Right atrium auricular region (tissue), 2 donors: Measurements from ENCODE around the gene METRN. TPM values are rescaled to one million over a fixed set of nuclear protein-coding genes. Genes with fewer than 3 reads are reported as not detected.

Experiments used
- DNase-seq: peaks from one replicate; pipeline ENCODE4 v3.0.0-alpha.2; 2019; ENCODE audit warnings: low spot score
- H3K27ac ChIP-seq, 2 donors: fragments of 200-600 bp; sonication (generic); 1 replicate in 1 of 2; 2 replicates in 1 of 2; pipeline ENCODE4 v1.5.1; 2016 to 2019
- H3K27me3 ChIP-seq, 2 donors: fragments of 200-600 bp; sonication (generic); one replicate each; pipeline versions ENCODE4 v1.5.1 to v1.6.0; 2017 to 2019
- H3K36me3 ChIP-seq: fragments of 200-600 bp; sonication (generic); one replicate; pipeline ENCODE4 v1.5.1; 2016
- H3K4me1 ChIP-seq, 2 donors: fragments of 200-600 bp; sonication (generic); one replicate each; pipeline versions ENCODE4 v1.5.1 to v1.6.0; 2017 to 2019
- H3K4me3 ChIP-seq, 2 donors: fragments of 200-600 bp; sonication (generic); 1 replicate in 1 of 2; 2 replicates in 1 of 2; pipeline ENCODE4 v1.5.1; 2017 to 2019; ENCODE audit warnings: mild to moderate bottlenecking in 1 of 2, moderate library complexity in 1 of 2
- H3K9me3 ChIP-seq, 2 donors: fragments of 200-600 bp; sonication (generic); one replicate each; pipeline ENCODE4 v1.5.1; 2019
- CTCF ChIP-seq, 2 donors: fragments of 200-600 bp; sonication (generic); IDR thresholded peaks; one replicate each; pipeline ENCODE4 v1.5.1; 2019; ENCODE audit warnings: antibody characterized with exemption in 2 of 2
- total RNA-seq, 2 donors: library from RNA; depleted of rRNA; stranded (reverse); fragments of >200 nt; gene quantifications; one replicate each; pipeline ENCODE4 v1.1.0, GENCODE V29; 2016

METRN gene
- total RNA-seq, 2 donors from 2014 or later = 58.9 to 61.3 TPM

GRCh38 chr16:705431-706188 is 9.3 kb upstream of the METRN start, which contains the start of gene FBXL16:
FBXL16 (minus strand) TSS chr16:705801; CDS start chr16:697405, 8,396 bp downstream.
- H3K9me3 ChIP-seq = no peaks in the 10 kb centered on the region
- no peak within 1 kb of the TSS for H3K27ac ChIP-seq
- no peak for TF ChIP-seq CTCF (IDR thresholded peaks at IDR 0.05)
- peaks cover 12 to 61% of the 10 kb centered on the region in 2 donors for H3K27me3 ChIP-seq
- DNase-seq = no peak
- no peaks in the 10 kb centered on the region for H3K36me3 ChIP-seq
- H3K4me1 ChIP-seq = peaks cover 0 to 34% of the 10 kb centered on the region in 2 donors
- peak within 1 kb of the TSS in 1 of 2 donors; percentile 31 for H3K4me3 ChIP-seq

DNA sequence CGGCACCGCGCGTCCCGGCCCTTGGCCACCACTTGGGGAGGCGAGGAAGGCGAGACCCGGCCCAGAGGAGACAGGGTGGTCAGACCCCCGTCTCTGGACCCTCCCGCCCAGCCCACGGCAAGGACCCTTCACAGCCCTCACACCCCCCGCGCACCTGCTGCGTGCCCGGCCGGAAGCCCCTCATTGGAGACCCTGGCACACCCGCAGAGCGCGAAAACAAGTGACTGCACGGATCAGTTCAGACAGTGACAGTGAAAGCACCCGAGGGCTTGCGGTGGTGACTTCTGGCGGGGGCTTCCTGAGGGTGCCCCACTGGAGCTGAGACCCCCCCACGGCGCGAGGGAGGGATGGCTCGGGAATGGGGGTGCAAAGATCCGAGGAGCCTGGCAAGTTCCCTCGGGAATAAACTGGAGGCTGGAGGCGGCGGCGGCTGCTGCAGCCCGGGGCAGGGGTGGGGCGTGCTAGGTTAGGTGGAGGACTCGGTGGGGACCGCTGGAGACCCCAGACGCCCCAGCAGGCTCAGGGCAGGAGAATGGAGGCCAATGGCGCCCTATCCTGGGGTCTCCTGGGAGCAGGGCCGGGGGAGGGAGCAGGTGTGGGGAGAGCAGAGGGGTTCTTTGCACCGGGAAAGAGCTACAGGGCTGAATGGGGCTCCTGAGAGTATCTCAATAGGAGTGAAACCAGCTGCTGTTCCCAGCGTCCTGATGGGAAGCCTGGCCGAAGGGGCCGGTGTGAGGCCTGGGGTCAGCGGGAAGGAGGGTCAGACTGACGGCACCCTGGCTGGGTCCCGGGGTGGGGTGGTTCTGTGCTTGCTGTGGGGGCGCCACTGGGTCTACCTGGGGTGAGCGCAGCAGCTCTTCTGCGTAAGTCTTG is 8.5 kb upstream of the METRN start:
- Histone ChIP-seq H3K36me3 (no peaks in the 10 kb centered on the region), H3K4me1 (peaks cover 0 to 30% of the 10 kb centered on the region in 2 donors), H3K27me3 (peaks cover 12 to 61% of the 10 kb centered on the region in 2 donors), H3K9me3 (no peaks in the 10 kb centered on the region), H3K27ac (no peak overlapping the region), H3K4me3 (peak overlapping the region in 1 of 2 donors; percentile 31)
- no peak for DNase-seq
- TF ChIP-seq CTCF (IDR thresholded peaks at IDR 0.05) = no peak

DNA sequence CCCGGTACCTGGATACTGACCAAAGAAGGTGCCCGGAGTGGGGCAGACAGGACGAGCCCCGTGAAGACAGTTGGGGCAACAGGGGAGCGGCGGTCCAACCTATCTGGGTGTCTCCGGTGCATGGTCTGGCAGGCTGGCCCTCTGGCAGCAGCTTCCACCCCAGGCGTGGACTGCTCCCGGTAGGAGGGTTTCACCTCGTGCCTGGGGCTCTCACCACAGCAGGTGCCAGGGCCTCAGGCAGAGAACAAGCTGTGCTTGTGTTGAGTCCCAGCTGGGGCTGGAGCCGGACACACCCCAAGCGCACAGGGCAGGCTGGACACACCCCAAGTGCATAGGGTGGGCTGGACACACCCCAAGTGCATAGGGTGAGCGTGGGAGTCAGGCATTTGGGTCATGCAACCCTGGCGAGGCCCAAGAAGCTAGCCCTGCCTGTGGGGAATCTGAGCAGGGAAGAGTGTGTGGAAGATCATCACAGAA is 7.8 kb upstream of the METRN start:
- no peaks in the 10 kb centered on the region for H3K36me3 ChIP-seq
- no peak overlapping the region for H3K4me3 ChIP-seq
- H3K27ac ChIP-seq = no peak overlapping the region
- no peak for TF ChIP-seq CTCF (IDR thresholded peaks at IDR 0.05)
- no peak for DNase-seq
- no peaks in the 10 kb centered on the region for H3K9me3 ChIP-seq
- H3K27me3 ChIP-seq = peaks cover 12 to 56% of the 10 kb centered on the region in 2 donors
- peaks cover 0 to 36% of the 10 kb centered on the region in 2 donors for H3K4me1 ChIP-seq

DNA sequence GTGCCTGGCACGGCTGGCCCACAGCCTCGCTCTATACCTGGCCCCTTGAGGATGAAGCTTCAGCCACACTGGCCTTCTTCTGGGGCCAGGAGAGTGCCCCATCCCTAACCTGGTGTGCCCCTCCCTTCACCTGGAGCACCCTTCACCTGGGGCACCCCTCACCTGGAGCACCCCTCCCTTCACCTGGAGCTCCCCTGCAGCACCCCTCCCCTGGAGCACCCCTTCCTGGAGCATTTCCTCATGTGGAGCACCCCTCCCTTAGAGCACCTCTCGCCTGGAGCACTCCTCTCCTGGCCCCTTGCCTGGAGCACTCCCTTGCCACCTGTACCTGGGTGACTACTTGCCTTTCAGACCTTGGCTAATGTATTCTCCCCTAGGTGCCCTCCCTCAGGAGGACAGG is 6.9 kb upstream of the METRN start:
- Histone ChIP-seq H3K9me3 (no peaks in the 10 kb centered on the region), H3K4me1 (peaks cover 0 to 36% of the 10 kb centered on the region in 2 donors), H3K36me3 (no peaks in the 10 kb centered on the region), H3K27me3 (peaks cover 12 to 51% of the 10 kb centered on the region in 2 donors), H3K27ac (no peak overlapping the region), H3K4me3 (no peak overlapping the region)
- no peak for DNase-seq
- no peak for TF ChIP-seq CTCF (IDR thresholded peaks at IDR 0.05)

DNA sequence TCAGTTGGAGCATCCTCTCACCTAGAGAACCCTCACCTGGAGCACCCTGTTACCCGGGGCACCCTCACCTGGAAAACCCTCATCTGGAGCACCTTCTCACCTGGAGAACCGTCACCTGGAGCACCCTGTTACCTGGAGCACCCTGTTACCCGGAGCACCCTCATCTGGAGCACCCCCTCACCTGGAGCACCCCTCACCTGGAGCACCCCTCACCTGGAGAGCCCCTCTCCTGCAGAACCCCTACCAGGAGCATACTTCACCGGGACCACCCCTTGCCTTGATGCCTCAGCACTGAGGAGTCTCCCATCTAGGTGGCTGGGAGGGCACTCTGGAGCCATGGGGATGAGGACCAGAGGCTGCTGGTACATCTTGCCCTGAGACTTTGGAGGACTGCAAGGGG is 6.0 kb upstream of the METRN start:
- no peak overlapping the region for H3K27ac ChIP-seq

More for the DNA sequence above, 6.0 kb upstream of the METRN start:
- Histone ChIP-seq H3K27me3 (peaks cover 12 to 47% of the 10 kb centered on the region in 2 donors), H3K9me3 (no peaks in the 10 kb centered on the region), H3K36me3 (no peaks in the 10 kb centered on the region), H3K4me1 (peaks cover 0 to 36% of the 10 kb centered on the region in 2 donors), H3K4me3 (no peak overlapping the region)
- TF ChIP-seq CTCF (IDR thresholded peaks at IDR 0.05) = no peak
- DNase-seq = no peak
